Activated T-helper 17 cell treated with anti-CD3 and anti-CD28 coated beads, Interleukin-2, amount 50 U/mL, for 72 hours (primary cell): ENCODE results near the gene PARD6A. TPM values are rescaled to one million over a fixed set of nuclear protein-coding genes. Genes with fewer than 3 reads are reported as not detected.
A peak's percentile ranks its signal among the peaks of the same experiment; 100 is the strongest.

ENCODE experiments used
- ATAC-seq: fragments of 150-1000 bp; cut with Tn5 transposase; replicated peaks from 2 replicates; pipeline ENCODE4 v1.10.0; 2021; ENCODE audit warnings: mild to moderate bottlenecking, moderate library complexity
- H3K27ac Mint-ChIP-seq: one replicate; pipeline ENCODE4 v1.8.0; 2022; ENCODE audit warnings: mixed read lengths
- H3K27me3 Mint-ChIP-seq: one replicate; pipeline ENCODE4 v1.8.0; 2022; ENCODE audit warnings: mixed read lengths
- H3K36me3 Mint-ChIP-seq: one replicate; pipeline ENCODE4 v1.8.0; 2022; ENCODE audit warnings: low read depth, mild to moderate bottlenecking, mixed read lengths
- H3K4me1 Mint-ChIP-seq: one replicate; pipeline ENCODE4 v1.8.0; 2022; ENCODE audit warnings: mixed read lengths
- H3K4me3 Mint-ChIP-seq: one replicate; pipeline ENCODE4 v1.8.0; 2022; ENCODE audit warnings: mild to moderate bottlenecking, mixed read lengths
- H3K9me3 Mint-ChIP-seq: one replicate; pipeline ENCODE4 v1.8.0; 2022; ENCODE audit warnings: mixed read lengths
- total RNA-seq, 2 donors: library from RNA; stranded (reverse); gene quantifications; one replicate each; pipeline ENCODE4 v1.2.3, GENCODE V29; 2022

PARD6A gene
- 10 to 100 TPM; 10.7 to 16.5 TPM for total RNA-seq

GRCh38 chr16:67660564-67661028, at the start of gene PARD6A:
Gene PARD6A, plus strand, starts transcription at chr16:67660960. Its CDS starts 79 bp downstream, at chr16:67661039.
- Mint-ChIP-seq H3K4me3 (peak within 1 kb of the TSS; percentile 93), H3K4me1 (peaks cover 9% of the 10 kb centered on the region), H3K27ac (peak within 1 kb of the TSS; percentile 93), H3K36me3 (peaks cover 39% of the 10 kb centered on the region), H3K27me3 (no peaks in the 10 kb centered on the region), H3K9me3 (no peaks in the 10 kb centered on the region)
- peak; percentile 92 for ATAC-seq

- Mint-ChIP-seq H3K27ac (no peak overlapping the region), H3K9me3 (no peaks in the 10 kb centered on the region), H3K27me3 (no peaks in the 10 kb centered on the region), H3K4me3 (no peak overlapping the region), H3K4me1 (no peaks in the 10 kb centered on the region), H3K36me3 (peaks cover 83% of the 10 kb centered on the region)
- peak; percentile 42 for ATAC-seq
Measured at GRCh38 chr16:67613808-67614207, 47.0 kb upstream of the PARD6A start.

- ATAC-seq = no peak
- peaks cover 95% of the 10 kb centered on the region for H3K36me3 Mint-ChIP-seq
- H3K27ac Mint-ChIP-seq = no peak overlapping the region
- no peak overlapping the region for H3K4me3 Mint-ChIP-seq
- H3K9me3 Mint-ChIP-seq = no peaks in the 10 kb centered on the region
- H3K27me3 Mint-ChIP-seq = no peaks in the 10 kb centered on the region
- H3K4me1 Mint-ChIP-seq = no peaks in the 10 kb centered on the region
Measured at GRCh38 chr16:67628216-67628615, 32.5 kb upstream of the PARD6A start.

GRCh38 chr16:67632415-67633172, 28.2 kb upstream of the PARD6A start:
- Mint-ChIP-seq H3K9me3 (no peaks in the 10 kb centered on the region), H3K4me3 (no peak overlapping the region), H3K27ac (peak overlapping the region; percentile 48), H3K36me3 (peaks cover 98% of the 10 kb centered on the region), H3K4me1 (no peaks in the 10 kb centered on the region), H3K27me3 (no peaks in the 10 kb centered on the region)
- ATAC-seq = no peak

DNA sequence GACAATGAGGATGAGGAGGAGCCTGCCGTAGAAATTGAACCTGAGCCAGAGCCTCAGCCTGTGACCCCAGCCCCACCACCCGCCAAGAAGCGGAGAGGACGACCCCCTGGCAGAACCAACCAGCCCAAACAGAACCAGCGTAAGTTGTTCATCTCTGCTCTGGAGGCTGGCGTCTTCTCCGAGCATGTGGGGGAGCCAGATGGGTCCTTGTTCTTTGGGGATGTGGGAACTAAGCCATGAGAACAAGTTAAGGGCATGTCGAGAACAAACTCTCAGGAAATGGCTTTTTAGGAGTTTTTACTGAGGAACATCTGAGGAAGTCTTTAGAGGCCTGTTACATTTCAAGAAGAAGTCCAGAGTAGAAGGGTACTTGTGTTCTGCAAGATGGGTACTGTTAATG, 24.0 kb upstream of the PARD6A start:
- no peaks in the 10 kb centered on the region for H3K9me3 Mint-ChIP-seq
- H3K4me3 Mint-ChIP-seq = no peak overlapping the region
- no peak for ATAC-seq
- no peaks in the 10 kb centered on the region for H3K27me3 Mint-ChIP-seq
- H3K27ac Mint-ChIP-seq = no peak overlapping the region
- H3K36me3 Mint-ChIP-seq = peaks cover 81% of the 10 kb centered on the region
- H3K4me1 Mint-ChIP-seq = no peaks in the 10 kb centered on the region

DNA sequence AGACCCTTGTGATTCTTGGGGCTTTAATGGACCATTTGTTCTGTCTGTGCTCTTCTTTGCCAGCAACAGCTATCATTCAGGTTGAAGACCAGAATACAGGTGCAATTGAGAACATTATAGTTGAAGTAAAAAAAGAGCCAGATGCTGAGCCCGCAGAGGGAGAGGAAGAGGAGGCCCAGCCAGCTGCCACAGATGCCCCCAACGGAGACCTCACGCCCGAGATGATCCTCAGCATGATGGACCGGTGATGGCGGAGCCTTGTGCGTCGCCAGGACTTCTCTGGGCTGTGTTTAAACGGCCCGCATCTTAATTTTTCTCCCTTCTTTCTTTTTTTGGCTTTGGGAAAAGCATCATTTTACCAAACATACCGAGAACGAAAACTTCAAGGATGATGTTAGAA, 23.1 kb upstream of the PARD6A start:
- Mint-ChIP-seq H3K27me3 (no peaks in the 10 kb centered on the region), H3K9me3 (no peaks in the 10 kb centered on the region), H3K27ac (no peak overlapping the region), H3K4me3 (no peak overlapping the region), H3K4me1 (no peaks in the 10 kb centered on the region), H3K36me3 (peaks cover 72% of the 10 kb centered on the region)
- no peak for ATAC-seq

DNA sequence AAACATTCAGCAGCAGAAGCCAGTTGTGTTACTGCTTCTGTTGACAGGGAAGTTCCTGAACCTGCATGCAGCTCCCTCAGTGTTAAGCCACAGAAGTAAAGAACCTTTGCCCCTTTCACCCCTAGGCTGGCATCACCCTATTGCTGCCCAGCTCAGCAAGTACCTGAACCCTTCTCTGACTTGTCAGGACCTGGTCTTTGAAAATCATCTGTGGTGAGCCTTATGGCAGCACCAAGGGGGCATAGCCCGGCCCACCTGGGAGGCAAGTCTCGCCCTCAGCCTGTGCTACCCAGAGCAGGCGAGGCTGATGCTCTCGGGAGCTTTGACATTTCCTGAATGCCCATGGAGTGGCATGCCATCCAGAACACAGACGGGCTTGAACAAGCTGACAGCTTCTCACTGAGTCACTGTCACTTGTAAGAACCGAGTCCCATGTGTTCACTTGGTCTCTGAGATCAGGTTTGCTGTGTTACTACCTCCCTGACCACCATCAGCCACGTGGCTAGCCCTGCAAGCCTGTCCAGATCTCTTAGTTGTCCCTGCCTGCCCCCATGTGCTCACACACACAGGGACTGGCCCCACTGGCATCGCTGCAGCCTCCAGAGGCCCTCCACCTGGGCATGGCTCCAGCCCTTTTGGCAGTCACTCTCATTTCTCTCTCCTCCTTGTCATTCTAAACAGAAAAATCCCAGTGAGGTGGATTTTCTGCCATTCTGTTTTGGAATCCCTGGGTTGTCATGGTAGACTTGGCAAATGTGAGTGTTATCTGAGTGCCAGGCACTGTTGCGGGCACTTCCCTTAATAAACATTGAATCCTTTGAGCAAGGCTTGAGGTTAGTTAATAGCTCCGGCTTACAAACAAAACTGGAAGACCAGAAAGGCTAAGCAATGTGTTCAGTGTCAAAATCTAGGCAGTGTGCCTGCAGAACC, 18.7 kb upstream of the PARD6A start:
- no peaks in the 10 kb centered on the region for H3K27me3 Mint-ChIP-seq
- no peaks in the 10 kb centered on the region for H3K4me1 Mint-ChIP-seq
- H3K4me3 Mint-ChIP-seq = no peak overlapping the region
- H3K9me3 Mint-ChIP-seq = no peaks in the 10 kb centered on the region
- H3K36me3 Mint-ChIP-seq = peaks cover 37% of the 10 kb centered on the region
- ATAC-seq = no peak
- H3K27ac Mint-ChIP-seq = no peak overlapping the region

DNA sequence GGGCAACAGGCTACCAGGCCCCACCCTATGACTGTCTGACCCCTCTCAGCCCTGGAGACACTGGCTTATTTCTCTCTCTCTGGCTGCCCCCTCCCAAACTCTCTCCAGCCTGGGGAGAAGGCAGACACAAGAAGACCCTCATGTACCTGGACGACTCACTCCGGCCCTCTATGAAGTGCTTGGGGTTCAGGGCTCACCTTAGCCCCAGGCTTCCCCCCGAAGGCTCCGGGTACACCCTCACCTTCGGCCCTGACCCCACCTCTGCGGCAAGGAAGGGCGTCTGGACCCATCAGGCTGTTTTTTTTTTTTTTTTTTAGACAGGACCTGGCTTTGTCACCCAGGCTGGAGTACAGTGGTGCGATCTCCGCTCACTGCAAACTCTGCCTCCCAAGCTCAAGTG, 16.7 kb upstream of the PARD6A start:
- ATAC-seq = no peak
- Mint-ChIP-seq H3K27ac (peak overlapping the region; percentile 74), H3K4me3 (peak overlapping the region; percentile 75), H3K36me3 (peaks cover 28% of the 10 kb centered on the region), H3K27me3 (no peaks in the 10 kb centered on the region), H3K4me1 (no peaks in the 10 kb centered on the region), H3K9me3 (no peaks in the 10 kb centered on the region)

- Mint-ChIP-seq H3K36me3 (peaks cover 32% of the 10 kb centered on the region), H3K4me1 (peaks cover 7% of the 10 kb centered on the region), H3K27me3 (no peaks in the 10 kb centered on the region), H3K4me3 (peak overlapping the region; percentile 75), H3K27ac (peak overlapping the region; percentile 76), H3K9me3 (no peaks in the 10 kb centered on the region)
- ATAC-seq = peak; percentile 35
Measured at GRCh38 chr16:67645397-67646121, 15.2 kb upstream of the PARD6A start.

- ATAC-seq = no peak
- no peaks in the 10 kb centered on the region for H3K27me3 Mint-ChIP-seq
- peaks cover 8% of the 10 kb centered on the region for H3K4me1 Mint-ChIP-seq
- peak overlapping the region; percentile 79 for H3K27ac Mint-ChIP-seq
- H3K36me3 Mint-ChIP-seq = peaks cover 48% of the 10 kb centered on the region
- no peaks in the 10 kb centered on the region for H3K9me3 Mint-ChIP-seq
- peak overlapping the region; percentile 75 for H3K4me3 Mint-ChIP-seq
Measured at GRCh38 chr16:67647111-67647651, 13.6 kb upstream of the PARD6A start.

DNA sequence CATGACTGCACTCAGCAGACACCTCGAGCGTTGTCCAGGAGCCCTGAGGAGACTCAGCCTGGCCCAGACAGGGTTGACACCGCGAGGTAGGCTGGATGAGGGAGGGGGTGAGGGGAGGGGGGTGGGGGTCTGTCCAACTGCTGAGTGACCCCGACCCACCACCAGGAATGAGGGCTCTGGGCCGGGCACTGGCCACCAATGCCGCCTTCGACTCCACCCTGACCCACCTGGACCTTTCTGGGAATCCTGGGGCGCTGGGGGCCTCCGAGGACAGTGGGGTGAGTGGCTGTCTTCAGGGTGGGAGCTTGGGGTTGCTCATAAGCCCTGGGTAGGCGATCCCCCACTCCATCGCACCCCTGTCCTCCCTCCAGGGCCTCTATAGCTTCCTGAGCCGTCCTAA, 13.1 kb upstream of the PARD6A start:
- Mint-ChIP-seq H3K27me3 (no peaks in the 10 kb centered on the region), H3K4me3 (no peak overlapping the region), H3K27ac (no peak overlapping the region), H3K9me3 (no peaks in the 10 kb centered on the region), H3K4me1 (peaks cover 8% of the 10 kb centered on the region), H3K36me3 (peaks cover 51% of the 10 kb centered on the region)
- no peak for ATAC-seq

- H3K9me3 Mint-ChIP-seq = no peaks in the 10 kb centered on the region
- ATAC-seq = no peak
- H3K27ac Mint-ChIP-seq = no peak overlapping the region
- H3K4me3 Mint-ChIP-seq = no peak overlapping the region
- peaks cover 51% of the 10 kb centered on the region for H3K36me3 Mint-ChIP-seq
- H3K4me1 Mint-ChIP-seq = peaks cover 8% of the 10 kb centered on the region
- H3K27me3 Mint-ChIP-seq = no peaks in the 10 kb centered on the region
Measured at GRCh38 chr16:67648088-67648763, 12.5 kb upstream of the PARD6A start.

GRCh38 chr16:67648764-67649407, 11.9 kb upstream of the PARD6A start:
- Mint-ChIP-seq H3K27ac (no peak overlapping the region), H3K36me3 (peaks cover 51% of the 10 kb centered on the region), H3K9me3 (no peaks in the 10 kb centered on the region), H3K27me3 (no peaks in the 10 kb centered on the region), H3K4me1 (peaks cover 8% of the 10 kb centered on the region), H3K4me3 (no peak overlapping the region)
- ATAC-seq = no peak
